HG03571 (cell line): ENCODE measurements around the gene HHATL.

ENCODE experiments used
- ATAC-seq: cut with Tn5 transposase; IDR thresholded peaks from one replicate; pipeline ENCODE4 v1.9.1; 2021; ENCODE audit not compliant: unreplicated experiment

Gene HHATL

DNA sequence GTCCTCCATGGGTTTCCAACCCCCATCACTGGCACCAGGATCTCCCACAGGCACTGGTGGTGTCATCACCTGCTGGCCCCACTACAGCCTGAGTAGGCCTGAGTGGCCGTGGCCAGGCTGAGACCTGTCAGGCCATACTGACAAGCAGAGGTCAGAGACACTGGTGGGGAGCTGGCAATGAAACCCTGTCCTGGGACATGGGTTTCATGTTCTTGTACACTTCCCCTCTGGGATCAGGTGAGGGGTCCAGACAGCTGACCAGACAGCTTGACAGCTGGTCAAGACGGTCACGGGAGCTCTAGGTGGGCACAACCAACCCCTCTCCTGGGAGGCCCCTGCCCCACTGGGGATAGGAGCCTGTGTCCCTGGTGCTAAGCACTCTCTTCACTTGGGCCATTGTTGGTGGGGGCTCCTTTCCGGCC is 36.0 kb downstream of the HHATL start:
- ATAC-seq = no peak

GRCh38 chr3:42666022-42666421 is 36.6 kb downstream of the HHATL start:
- no peak for ATAC-seq

GRCh38 chr3:42665050-42665878 is 37.3 kb downstream of the HHATL start:
- no peak for ATAC-seq

DNA sequence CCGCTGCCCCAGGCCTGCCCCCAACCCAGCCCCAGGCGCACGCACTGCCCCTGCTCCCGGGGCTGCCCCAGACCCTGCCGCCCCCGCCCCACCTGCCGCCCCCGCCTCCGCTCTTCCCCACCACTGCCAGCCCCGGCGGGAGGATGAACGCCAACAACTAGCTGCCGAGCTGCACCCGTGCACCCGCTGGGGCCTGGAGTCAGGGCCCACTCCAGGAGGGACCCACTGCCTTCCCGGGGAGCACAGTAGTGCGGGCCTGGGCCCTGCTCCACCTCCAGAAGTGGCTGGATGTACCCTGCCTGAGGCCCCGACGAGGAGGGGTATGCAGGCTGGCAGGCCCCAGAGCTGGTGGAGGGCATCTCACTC is 38.2 kb downstream of the HHATL start:
- no peak for ATAC-seq

DNA sequence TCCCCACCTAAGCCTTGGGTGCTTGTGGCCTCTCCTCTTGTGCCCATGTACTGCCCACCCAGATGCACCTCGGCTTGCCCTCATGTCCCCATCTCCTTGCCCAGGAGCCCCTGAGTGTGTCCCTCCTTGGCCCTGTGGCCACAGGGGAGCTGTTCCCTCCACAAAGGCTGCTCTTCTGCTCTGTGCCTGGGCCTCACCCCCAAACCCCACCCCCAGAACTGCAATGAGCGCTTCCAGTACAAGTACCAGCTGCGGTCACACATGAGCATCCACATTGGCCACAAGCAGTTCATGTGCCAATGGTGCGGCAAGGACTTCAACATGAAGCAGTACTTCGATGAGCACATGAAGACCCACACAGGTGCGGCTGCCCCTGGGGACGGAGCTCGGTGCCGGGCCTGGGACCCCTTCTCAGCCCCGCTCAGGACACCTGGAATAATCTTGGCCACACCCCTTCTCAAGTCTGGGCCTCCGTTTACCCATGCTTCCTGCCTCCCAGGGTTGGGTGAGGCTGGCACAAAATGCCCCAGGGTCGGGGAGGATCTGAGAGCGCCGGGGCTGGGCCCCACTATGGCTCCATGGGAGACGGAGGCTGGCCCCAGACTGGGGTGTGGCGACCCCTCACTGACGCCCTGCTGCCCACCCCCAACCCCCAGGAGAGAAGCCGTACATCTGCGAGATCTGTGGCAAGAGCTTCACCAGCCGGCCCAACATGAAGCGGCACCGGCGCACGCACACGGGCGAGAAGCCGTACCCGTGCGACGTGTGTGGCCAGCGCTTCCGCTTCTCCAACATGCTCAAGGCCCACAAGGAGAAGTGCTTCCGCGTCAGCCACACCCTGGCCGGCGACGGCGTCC is 38.8 kb downstream of the HHATL start:
- no peak for ATAC-seq

- ATAC-seq = no peak
These were observed 39.6 kb downstream of the HHATL start for GRCh38 chr3:42662813-42663535.

DNA sequence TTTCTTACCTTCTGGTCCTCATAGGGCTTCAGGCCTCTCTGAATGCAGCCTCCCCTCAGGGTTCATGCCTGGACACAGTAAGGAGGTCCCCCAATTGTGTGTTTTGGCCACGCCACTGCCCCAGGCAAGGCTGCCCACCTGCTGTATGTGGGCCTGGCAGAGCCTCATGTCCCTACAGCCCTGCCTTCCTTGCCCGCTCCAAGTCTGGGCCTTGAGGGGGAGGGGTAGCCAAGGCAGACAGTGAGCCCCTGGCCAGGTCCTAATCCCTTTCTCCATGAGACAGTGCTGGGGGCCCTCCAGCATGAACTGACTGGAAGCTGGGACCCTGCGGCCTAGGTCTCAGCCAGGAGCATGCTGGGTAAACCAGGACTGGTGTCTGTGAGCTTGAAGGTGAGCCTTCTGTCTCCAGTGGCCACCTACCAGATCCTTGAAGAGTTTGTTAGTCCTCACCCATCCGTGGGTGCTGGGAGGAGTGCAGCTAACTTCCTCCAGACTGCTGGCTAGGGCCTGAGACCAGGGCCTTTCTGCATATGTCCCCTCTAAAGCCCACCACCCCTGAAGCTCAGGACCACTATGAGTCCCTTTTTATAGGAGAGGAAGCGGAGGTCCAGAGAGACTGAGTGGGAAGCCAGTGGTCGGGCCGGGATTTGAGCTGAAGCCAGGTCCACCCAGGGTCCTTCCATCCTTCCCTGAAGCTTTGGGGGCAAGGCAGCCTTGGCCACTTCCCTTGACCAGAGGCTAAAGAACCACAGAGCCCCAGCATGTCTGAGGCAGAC is 40.4 kb downstream of the HHATL start:
- no peak for ATAC-seq

DNA sequence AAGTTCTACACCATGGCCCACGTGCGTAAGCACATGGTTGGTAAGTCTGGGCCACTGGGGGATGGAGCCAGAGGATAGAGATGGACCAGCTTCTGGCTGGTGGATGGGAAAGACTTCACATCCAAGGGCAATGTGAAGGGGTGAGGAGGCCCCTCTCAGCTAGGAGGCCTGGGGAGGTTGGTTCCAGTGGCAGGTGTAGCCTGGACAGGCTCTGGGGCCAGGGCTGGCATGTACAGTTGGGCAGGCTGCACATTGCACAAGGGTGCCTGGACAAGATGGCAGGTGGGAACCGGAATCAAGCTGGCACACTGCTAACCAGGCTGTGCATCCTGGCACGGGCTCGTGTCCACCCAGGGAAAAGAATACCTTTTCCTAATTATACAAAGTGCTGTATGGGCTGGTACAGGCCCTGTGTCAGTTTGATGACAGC is 41.0 kb downstream of the HHATL start:
- no peak for ATAC-seq

GRCh38 chr3:42660898-42661297 is 41.7 kb downstream of the HHATL start:
- no peak for ATAC-seq

DNA sequence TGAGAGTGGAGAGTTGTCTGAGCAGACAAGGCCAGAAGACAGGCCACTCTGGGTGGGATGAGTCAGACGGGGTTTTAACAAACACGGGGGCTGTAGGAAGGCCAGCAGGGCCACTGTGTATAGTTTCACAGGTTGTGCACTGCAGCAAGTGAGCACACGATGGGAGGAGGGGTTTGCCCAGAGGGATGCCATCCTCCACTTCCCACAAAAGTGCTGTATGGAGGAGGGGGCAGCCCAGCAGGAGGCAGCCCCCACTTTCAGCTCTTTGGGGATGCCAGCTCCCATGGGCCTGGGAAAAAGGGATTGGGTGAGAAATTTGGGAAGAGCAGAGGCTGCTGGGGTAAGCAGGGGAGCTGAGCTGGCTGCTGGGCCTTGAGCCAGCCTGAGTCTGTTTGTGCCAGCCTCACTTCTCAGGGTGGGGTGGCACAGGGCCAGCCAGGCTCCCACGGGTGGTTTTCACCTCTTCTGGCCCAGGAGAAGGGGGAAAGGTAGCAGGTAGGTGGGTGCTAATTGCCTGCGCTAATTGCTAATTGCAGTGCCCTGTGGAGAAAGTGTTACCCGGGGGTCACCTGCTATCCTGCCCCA is 42.4 kb downstream of the HHATL start:
- no peak for ATAC-seq

DNA sequence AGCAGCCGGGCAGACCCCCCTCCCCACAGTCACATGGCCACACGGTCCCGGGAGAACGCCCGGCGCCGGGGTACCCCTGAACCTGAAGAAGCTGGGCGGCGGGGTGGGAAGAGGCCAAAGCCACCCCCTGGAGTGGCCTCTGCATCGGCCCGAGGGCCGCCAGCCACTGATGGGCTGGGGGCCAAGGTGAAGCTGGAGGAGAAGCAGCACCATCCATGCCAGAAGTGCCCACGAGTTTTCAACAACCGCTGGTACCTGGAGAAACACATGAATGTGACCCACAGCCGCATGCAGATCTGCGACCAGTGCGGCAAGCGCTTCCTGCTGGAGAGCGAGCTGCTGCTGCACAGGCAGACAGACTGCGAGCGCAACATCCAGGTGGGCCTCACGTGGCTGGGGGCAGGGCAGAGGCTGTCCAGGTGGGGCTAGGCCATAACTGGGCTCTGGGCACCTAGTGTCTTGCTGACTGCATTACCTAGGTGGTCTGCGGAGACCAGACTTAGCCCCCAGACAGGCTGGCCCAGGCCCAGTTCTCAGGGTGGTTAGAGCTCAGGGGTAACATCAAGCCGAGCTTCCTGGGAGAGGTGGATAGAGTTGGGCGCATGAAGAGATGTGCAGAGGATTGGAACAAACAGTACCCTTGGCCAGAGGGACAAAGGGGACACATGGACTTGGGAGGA is 43.0 kb downstream of the HHATL start:
- ATAC-seq = no peak

- ATAC-seq = no peak
These were observed 43.7 kb downstream of the HHATL start for GRCh38 chr3:42658771-42659390.

- no peak for ATAC-seq
These were observed 44.4 kb downstream of the HHATL start for GRCh38 chr3:42658091-42658770.

DNA sequence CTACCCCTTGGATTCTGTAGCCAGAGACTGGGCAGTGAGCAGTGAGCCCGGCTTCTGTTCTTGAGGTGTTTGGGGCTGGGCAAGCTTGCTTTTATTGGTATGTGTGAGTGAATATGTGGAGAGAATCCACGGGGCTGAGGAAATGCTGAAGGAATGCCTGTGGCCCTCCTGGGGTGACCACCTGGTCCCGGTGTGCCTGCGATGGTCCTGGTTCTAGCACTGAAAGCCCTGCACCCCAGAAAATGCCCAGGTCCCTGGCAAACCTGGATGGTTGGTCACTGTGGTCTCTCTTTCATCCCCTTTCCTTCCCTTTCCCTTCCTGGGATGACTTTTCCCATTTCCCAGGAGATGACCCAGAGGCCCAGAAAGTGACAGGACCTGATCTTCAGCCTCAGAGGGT is 44.9 kb downstream of the HHATL start:
- no peak for ATAC-seq

GRCh38 chr3:42656680-42657610 is 45.7 kb downstream of the HHATL start:
- no peak for ATAC-seq

DNA sequence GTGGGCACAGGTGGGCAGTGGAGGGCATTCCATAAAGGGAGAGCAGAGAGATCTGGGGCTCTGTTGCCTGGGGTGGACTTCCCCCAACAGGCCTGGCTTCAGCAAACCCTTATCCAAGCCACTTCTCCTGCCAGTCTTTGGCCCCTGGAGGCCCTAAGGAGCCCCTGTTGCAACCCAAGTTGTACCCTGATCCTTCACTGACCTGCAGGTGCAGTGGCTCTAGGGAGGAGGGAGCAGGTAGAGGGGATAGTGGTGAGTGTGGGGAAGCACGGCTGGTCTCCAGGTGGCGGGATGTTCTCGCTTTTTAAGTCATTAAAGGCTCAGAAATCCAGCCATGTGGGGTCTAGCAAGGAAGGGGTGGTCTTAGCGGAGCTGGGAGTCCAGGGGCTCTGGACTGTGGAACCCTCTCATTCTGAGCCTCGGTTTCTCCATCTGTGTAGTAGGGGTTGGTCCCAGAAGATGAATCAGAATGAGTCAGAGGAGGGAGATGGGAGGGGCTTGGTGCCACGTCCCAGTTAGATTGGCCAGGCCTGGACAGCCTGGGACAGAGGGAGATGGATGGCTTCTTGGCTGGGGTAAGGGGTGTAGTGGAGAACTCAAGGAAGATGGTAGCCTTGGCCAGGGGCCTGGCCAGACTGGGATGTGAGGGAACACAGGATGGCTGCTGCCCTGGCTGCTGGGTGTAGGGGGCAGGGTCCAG is 46.5 kb downstream of the HHATL start:
- ATAC-seq = no peak

DNA sequence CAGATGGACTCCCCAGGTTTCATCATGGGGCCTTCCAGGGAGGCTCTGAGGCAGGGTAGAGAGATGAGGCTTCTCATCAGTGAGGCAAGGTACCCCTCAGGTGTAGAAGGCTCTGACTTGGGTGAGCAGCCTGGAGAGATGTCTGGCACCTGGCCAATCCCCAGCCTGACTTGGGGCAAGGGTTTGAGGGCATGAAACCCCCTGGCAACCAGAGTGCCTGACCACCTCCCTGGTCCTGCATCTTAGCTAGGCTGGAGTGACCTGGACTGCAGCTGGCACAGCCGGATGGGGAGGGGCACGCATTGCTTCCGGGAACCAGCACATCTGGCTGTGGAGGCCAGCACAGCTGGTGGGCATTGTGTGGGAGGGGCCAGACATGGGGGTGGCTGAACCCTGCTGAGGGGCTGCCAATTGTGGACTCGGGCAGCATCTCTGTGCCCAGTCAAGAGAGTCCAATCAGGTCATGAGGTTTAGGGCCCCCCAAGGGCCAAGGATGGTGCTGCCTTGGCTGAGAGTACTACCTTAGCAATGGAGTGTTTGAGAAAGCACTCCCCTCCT is 47.2 kb downstream of the HHATL start:
- ATAC-seq = no peak
